Activated T-cell treated with anti-CD3 and anti-CD28 coated beads, Interleukin-2, amount 50 U/mL, for 24 hours (primary cell): ENCODE data around the gene CAD.
"Not testable (repeated sequence)": the region's sequence is repeated elsewhere in the genome, so short reads cannot be mapped to it uniquely, and the experiment has no call there.

Experiments used
- DNase-seq: peaks from one replicate; pipeline ENCODE4 v3.0.0-alpha.2; 2020
- H3K27ac Mint-ChIP-seq: 2 replicates; pipeline ENCODE4 v1.8.0; 2020; ENCODE audit warnings: mild to moderate bottlenecking, mixed read lengths
- H3K27me3 Mint-ChIP-seq: 2 replicates; pipeline ENCODE4 v1.8.0; 2020; ENCODE audit warnings: mixed read lengths
- H3K36me3 Mint-ChIP-seq: 2 replicates; pipeline ENCODE4 v1.8.0; 2020; ENCODE audit warnings: low read depth, mixed read lengths
- H3K4me1 Mint-ChIP-seq: 2 replicates; pipeline ENCODE4 v1.8.0; 2020; ENCODE audit warnings: low read depth, mixed read lengths
- H3K4me3 Mint-ChIP-seq: 2 replicates; pipeline ENCODE4 v1.8.0; 2020; ENCODE audit warnings: mild to moderate bottlenecking, moderate library complexity, mixed read lengths
- H3K9me3 Mint-ChIP-seq: 2 replicates; pipeline ENCODE4 v1.8.0; 2020; ENCODE audit warnings: mixed read lengths

CAD gene

DNA sequence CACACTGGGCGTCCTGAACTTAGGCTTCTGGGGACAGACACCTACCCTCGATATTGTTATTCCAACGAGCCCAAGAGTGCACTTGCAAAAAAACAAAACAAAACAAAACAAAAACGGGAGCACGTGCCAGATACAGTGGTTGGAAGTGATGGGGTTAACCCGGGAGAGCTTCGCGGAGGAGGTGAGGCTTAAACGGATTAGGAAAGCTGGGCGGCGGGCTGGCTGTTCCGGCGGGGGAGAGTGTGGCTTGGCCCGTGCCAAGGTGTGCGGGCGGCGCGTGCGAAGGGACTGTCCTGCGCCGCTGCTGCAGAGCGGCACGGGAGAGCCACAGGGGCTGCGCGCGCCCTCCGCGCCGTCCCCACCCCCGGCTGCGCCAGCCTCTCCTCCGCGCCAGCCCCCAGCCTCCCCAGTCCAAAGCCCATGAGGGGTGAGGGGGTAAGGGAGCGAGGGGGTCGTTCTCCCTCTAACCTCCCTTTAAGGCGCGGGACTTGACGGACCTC is 47.1 kb downstream of the CAD start:
- Mint-ChIP-seq H3K4me1 (peaks cover 25% of the 10 kb centered on the region), H3K36me3 (no peaks in the 10 kb centered on the region), H3K27ac (peak overlapping the region; percentile 71), H3K4me3 (peak overlapping the region; percentile 78), H3K27me3 (peaks cover 44% of the 10 kb centered on the region), H3K9me3 (no peaks in the 10 kb centered on the region)
- DNase-seq, result no peak

DNA sequence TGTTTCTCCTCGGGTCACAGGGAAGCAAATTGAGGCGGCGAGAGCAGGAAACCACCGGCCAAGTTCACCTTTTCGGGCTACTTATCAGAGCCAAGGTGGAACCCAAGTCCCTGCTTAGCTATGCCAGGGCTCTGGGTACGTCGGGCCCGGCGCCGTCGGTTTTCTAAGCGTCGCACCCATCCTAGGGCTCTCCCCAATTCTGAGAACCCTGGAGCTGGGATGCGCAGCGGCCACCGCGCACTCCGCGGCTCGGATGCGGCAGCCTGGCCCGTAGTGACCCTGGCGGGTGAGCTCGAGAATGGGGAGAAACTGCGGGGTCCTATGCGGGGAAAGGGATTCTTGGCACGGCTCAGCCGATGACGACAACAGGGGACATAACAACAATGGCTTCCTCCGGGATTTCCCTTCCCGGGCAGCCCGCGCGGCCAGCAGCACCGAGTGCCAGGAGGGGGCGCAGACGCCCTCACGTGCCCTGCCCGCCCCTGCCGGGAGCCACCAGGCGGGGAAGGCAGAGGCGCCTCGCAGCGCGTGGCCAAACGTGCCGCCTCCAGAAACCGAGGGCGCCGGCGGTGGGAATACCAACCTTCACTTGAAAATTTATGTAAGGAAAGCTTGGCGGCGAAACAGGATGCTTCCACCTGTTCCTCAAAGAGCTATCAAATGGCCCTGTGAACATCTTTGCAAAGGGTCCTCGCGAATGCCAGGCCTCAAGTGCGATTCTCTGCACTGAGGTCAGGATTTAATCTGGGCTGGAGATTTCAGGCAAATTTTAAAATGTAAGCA is 47.8 kb downstream of the CAD start:
- Mint-ChIP-seq H3K36me3 (no peaks in the 10 kb centered on the region), H3K27ac (no peak overlapping the region)

DNA sequence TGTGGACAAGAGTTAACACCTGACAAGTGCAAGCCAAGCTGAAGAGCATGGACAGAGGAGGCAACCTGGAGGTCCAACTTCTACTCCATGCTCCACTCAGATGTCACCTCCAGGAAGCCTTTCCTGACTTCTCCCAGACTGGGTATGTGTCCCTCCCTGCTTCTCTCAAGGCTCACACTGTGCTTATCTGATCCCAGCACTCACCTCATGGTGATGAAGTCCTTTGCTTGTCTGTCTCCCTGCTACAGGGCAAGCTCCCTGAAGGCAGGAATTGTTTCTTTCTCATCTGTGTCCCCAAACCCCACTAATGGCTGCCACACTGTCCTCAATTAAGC is 48.3 kb downstream of the CAD start:
- no peak overlapping the region for H3K27ac Mint-ChIP-seq
- peaks cover 25% of the 10 kb centered on the region for H3K4me1 Mint-ChIP-seq
- H3K36me3 Mint-ChIP-seq, result no peaks in the 10 kb centered on the region
- H3K9me3 Mint-ChIP-seq, result no peaks in the 10 kb centered on the region
- peaks cover 33% of the 10 kb centered on the region for H3K27me3 Mint-ChIP-seq
- no peak overlapping the region for H3K4me3 Mint-ChIP-seq
- DNase-seq, result no peak

More for the DNA sequence above, 47.8 kb downstream of the CAD start:
- Mint-ChIP-seq H3K27me3 (peaks cover 38% of the 10 kb centered on the region), H3K4me3 (peak overlapping the region; percentile 65), H3K9me3 (no peaks in the 10 kb centered on the region), H3K4me1 (peaks cover 25% of the 10 kb centered on the region)
- DNase-seq, result peak; percentile 79

DNA sequence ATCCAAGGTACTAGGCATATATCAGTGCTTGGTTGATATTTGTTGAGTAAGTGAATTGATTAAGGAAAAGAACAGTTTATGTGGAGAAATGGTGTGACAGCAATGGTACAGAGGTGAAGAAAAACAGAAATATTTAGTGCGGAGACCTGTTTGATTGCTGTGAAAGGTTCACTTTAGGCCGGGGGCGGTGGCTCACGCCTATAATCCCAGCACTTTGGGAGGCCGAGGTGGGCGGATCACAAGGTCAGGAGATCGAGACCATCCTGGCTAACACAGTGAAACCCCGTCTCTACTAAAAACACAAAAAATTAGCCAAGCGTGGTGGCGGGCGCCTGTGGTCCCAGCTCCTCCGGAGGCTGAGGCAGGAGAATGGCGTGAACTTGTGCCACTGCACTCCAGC is 51.1 kb downstream of the CAD start:
- DNase-seq, H3K9me3 Mint-ChIP-seq, H3K4me3 Mint-ChIP-seq, H3K27ac Mint-ChIP-seq, H3K36me3 Mint-ChIP-seq: not testable (repeated sequence)
- peaks cover 16% of the 10 kb centered on the region for H3K27me3 Mint-ChIP-seq
- H3K4me1 Mint-ChIP-seq, result peaks cover 16% of the 10 kb centered on the region

DNA sequence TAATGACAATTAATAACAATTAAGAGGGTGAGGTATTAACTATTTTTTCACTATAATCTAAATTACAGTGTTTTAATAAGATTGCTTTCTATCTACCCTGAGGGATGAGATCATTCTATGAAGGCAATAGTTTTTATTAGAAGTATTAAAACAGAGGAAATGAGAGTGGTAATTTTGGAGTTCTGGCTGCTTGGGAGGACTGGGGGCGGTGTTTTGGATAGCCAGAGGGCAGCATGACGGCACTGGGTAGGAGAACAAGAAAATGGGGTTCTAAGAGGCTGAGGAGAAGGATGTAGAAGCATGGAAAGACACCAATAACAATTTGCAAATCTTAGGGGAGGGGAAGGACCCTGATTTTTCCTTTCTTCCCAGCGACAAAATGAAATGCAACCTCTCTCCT is 53.0 kb downstream of the CAD start:
- Mint-ChIP-seq H3K4me1 (peaks cover 2% of the 10 kb centered on the region), H3K27me3 (no peaks in the 10 kb centered on the region), H3K27ac (no peak overlapping the region), H3K9me3 (no peaks in the 10 kb centered on the region), H3K36me3 (no peaks in the 10 kb centered on the region), H3K4me3 (no peak overlapping the region)
- no peak for DNase-seq

DNA sequence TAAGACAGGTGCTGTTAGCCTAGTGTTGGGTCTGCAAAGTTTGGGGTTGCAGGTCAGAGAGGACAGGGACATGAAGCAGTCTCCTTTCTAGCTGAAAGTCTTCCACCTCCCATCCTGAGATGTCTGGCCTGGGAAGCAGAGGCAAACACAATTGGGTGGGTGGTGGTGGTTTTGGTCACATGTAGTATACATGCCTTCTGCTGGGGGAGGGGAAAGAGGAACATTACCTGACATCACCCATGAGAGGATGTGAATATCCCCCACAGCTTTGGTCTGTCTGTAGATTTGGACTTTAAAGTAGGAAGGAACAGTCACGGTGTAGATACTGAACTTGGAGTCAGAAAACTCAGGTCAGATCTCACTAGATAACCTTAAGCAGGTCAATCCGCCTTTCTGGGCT is 53.5 kb downstream of the CAD start:
- no peak for DNase-seq

DNA sequence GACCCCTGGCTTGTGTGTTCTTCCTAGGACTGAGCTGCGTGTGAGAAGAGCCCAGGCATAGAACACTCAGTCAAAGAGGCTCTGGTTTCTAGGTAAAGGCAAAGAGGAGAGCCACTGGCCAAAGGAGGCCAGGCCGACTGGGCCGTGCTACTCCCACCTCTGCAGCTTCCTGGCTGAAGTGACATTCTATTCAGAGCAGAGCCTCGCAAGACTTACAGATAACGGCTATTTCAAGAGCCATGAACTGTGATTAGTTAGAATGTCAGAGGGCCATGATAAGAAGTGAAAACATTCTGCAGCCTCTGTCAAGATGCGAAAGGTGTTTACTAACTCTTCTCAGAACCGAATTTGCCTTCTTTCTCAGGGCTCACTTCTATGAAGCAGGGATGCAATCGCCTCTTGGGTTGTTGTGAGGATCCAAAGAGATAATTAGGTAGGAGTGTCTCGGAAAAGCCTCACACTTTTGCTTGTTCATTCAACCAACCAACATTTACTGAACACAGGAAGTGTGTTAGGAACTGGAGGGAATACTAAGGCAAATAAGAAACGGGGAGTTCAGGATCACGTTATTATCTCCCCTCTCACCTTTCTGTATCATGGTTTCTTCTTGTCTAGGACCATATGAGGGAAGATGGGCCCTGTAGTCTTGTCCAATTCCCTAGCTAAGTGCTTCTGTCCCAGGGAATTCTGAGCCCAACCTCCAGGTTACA is 54.6 kb downstream of the CAD start:
- no peak for DNase-seq
- Mint-ChIP-seq H3K4me3 (no peak overlapping the region), H3K9me3 (no peaks in the 10 kb centered on the region), H3K4me1 (no peaks in the 10 kb centered on the region), H3K36me3 (no peaks in the 10 kb centered on the region), H3K27me3 (no peaks in the 10 kb centered on the region), H3K27ac (no peak overlapping the region)

More for the DNA sequence above, 53.5 kb downstream of the CAD start:
- H3K27ac Mint-ChIP-seq, result no peak overlapping the region
- H3K9me3 Mint-ChIP-seq, result no peaks in the 10 kb centered on the region
- H3K36me3 Mint-ChIP-seq, result no peaks in the 10 kb centered on the region
- H3K4me1 Mint-ChIP-seq, result no peaks in the 10 kb centered on the region
- no peaks in the 10 kb centered on the region for H3K27me3 Mint-ChIP-seq
- no peak overlapping the region for H3K4me3 Mint-ChIP-seq

DNA sequence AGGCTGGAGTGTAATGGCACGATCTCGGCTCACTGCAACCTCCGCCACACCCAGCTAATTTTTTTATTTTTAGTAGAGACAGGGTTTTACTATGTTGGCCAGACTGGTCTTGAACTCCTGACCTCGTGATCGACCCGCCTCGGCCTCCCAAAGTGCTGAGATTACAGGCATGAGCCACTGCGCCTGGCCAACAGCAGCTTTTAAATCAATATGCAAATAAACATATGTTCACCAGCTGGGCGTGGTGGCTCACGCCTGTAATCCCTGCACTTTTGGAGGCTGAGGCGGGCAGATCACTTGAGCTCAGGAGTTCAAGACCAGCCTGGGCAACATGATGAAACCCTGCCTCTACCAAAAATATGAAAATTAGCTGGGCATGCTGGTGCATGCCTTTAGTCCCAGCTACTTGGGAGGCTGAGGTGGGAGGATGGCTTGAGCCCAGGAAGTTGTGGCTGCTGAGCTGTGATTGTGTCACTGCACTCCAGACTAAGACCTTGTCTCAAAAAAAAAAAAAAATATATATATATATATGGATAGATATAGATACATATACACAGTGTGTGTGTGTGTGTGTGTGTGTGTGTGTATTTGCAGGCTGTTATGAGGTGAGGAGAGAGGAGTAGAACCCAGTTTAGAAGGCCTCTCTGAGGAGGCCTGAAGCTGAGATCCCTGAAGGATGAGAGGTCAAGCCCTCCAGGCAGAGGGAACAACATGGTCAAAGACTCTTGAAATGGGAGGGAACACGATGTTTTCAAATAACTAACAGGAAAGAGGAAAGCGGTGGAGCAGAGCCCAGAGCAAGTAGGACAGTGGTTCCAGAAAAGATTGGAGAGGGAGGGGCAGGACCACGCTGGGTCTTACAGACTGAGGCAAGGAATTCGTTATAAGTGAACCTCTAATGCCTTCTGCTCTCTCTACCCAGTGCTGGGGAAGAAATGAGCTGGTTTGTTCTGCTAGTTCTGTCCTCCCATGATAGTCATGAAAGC is 55.7 kb downstream of the CAD start:
- not testable (repeated sequence) for H3K36me3 Mint-ChIP-seq, H3K27ac Mint-ChIP-seq, DNase-seq, H3K27me3 Mint-ChIP-seq, H3K9me3 Mint-ChIP-seq, H3K4me3 Mint-ChIP-seq, H3K4me1 Mint-ChIP-seq

DNA sequence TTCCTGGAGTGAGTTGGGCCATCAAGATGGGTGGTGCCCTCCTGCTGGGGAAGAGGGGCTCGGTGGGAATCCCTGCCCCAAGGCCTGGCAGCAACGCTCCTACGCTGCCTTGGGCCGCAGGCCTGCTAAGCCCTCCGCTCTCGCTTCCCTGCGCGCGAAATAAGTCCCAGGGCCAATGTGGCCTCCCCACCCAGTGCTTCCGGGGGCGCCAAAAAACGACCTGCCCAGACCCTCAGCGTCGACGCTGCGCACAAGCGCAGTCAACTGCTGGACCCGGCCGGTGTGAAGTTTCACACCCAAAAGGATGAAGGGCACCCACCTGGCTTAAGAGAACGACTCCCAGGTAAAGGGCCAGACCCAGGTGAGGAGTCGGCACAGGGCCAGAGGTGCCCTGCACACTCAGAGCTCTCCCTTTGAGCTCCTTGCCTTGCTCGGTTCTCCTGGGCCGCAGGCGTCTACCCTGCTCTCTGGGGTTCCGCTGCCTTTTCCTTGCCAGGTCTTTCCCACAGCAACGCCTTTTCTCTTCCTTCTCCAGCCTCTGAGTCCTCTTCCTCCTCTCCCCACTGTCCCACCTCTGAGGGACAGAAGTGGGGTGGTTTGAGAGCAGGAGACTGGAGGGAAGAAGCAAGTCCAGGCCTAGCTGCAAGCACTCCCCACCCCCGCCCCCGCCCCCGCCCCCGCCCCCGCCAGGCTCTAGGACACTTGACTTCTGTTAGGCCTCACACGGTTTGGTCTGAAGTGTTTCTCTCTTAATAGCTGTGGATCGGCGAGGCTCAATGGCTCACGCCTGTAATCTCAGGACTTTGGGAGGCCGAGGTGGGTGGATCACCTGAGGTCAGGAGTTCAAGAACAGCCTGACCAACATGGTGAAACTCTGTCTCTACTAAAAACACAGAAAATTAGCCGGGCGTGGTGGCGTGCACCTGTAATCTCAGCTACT is 58.3 kb downstream of the CAD start, which contains the start of gene DNAJC5G:
Gene DNAJC5G (plus strand): TSS at position 223 of the 940 bp plus-strand sequence. CDS start 1,296 bp downstream, outside the sequence.
- Mint-ChIP-seq H3K9me3 (no peaks in the 10 kb centered on the region), H3K4me1 (peaks cover 4% of the 10 kb centered on the region), H3K36me3 (no peaks in the 10 kb centered on the region), H3K4me3 (no peak within 1 kb of the TSS), H3K27ac (no peak within 1 kb of the TSS), H3K27me3 (peaks cover 11% of the 10 kb centered on the region)
- no peak for DNase-seq

DNA sequence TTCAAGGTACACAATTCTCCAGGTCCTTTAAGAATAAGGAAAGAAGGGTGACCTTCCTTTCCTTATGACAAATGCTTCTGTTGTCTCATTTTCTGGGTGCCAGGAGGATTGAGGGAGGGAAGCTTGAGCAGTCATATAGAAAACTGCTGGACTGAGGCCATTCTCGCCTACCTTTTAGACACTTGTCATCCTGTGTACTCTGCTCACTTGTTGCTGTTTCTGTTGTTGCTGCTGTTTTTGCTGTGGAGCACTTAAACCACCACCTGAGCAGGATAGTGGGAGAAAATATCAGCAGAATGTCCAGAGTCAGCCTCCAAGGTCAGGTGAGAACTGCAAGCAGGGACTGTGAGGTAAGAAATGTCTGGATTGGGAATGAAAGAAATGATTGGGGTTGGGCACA is 60.8 kb downstream of the CAD start:
- no peak overlapping the region for H3K27ac Mint-ChIP-seq
- peaks cover 31% of the 10 kb centered on the region for H3K27me3 Mint-ChIP-seq
- no peak overlapping the region for H3K4me3 Mint-ChIP-seq
- H3K4me1 Mint-ChIP-seq, result peaks cover 4% of the 10 kb centered on the region
- H3K9me3 Mint-ChIP-seq, result no peaks in the 10 kb centered on the region
- no peaks in the 10 kb centered on the region for H3K36me3 Mint-ChIP-seq
- DNase-seq, result no peak

DNA sequence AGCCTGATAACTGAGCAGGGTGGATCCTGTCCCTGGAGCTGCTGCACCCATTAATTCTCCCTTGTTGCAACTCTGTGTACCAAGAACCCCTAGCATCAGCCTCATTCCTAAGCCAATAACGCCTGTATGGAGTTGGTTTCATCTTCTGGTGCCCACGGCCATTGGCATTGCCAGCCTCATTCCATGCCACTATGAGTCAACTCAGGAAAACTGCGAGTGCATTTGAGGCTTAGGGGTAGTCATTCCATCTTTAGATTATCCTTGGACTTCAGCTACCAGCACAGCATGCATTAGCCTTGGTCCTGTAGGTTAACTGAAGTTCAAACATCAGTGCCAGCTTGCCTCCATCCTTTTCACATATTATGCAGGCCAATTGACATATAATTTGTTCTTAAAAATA is 63.7 kb downstream of the CAD start:
- Mint-ChIP-seq H3K36me3 (no peaks in the 10 kb centered on the region), H3K4me3 (no peak overlapping the region), H3K27me3 (peaks cover 31% of the 10 kb centered on the region), H3K4me1 (peaks cover 4% of the 10 kb centered on the region), H3K9me3 (no peaks in the 10 kb centered on the region), H3K27ac (no peak overlapping the region)
- no peak for DNase-seq

DNA sequence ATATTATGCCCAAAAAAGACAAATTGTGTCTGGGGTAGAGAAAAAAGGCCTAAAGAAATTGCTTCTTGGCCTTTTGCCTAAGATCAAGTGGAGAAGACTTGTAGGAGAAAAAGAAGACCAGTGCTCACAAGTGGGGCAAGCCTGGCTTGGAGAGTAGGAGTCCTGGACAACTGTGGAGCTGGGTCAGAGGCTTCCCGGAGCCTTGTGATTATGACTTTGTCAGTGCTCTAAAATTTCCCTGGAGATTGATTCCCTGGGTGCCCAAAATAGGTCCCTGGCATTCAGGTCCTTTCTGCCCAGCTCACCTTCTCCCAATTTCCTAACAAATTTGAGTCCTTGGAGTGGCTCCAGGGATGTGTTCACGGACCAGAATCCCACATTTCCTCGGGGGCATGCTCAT is 64.3 kb downstream of the CAD start:
- Mint-ChIP-seq H3K36me3 (no peaks in the 10 kb centered on the region), H3K9me3 (no peaks in the 10 kb centered on the region), H3K27ac (no peak overlapping the region), H3K27me3 (peaks cover 31% of the 10 kb centered on the region), H3K4me3 (no peak overlapping the region), H3K4me1 (peaks cover 4% of the 10 kb centered on the region)
- no peak for DNase-seq

DNA sequence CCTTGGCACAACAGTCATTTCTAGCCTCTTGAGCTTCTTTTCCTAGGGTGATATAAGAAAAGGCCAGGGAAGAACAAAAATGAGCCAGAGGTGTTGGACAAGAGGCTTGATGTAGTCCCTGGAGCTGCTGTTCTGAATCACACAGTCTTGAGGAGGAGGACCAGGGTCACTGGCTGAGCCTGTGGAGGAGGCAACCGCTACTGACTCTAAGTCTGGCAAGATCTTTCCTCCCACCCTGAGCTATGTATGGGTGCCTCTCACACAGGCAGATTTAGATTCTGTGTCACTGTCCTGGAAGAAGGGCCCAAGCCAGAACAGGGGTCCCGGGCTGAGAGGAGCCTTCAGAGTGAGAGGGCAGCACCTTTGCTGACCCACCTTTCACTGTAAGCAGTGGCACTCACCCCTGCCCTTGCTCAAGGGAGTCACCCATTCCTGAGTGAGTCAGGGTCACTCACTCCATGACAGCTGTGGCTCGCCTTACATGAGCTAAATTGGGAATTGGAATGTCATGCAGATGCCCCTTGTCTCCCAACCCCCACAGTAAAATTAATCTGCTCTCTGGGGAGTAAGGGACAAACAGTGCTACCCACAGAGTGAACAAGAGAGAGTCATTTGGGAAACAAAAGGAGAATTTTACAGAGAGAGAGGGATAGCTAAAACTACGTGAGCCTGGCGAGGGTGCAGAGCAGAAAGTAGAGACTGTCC is 64.8 kb downstream of the CAD start, which contains the start of gene TRIM54:
Gene TRIM54 (plus strand): TSS at position 575 of the 705 bp plus-strand sequence. CDS start 303 bp downstream, outside the sequence.
- Mint-ChIP-seq H3K4me1 (peaks cover 4% of the 10 kb centered on the region), H3K9me3 (no peaks in the 10 kb centered on the region), H3K27ac (no peak within 1 kb of the TSS), H3K4me3 (no peak within 1 kb of the TSS), H3K27me3 (peaks cover 31% of the 10 kb centered on the region), H3K36me3 (no peaks in the 10 kb centered on the region)
- no peak for DNase-seq
